Activated T-cell treated with anti-CD3 and anti-CD28 coated beads, Interleukin-2, amount 50 U/mL, for 24 hours (primary cell): ENCODE measurements around the gene PIP4K2A.
A peak's percentile ranks its signal among the peaks of the same experiment; 100 is the strongest.
"Not testable (repeated sequence)": the region's sequence is repeated elsewhere in the genome, so short reads cannot be mapped to it uniquely, and the experiment has no call there.

ENCODE experiments used
- DNase-seq: peaks from one replicate; pipeline ENCODE4 v3.0.0-alpha.2; 2020
- H3K27ac Mint-ChIP-seq: 2 replicates; pipeline ENCODE4 v1.8.0; 2020; ENCODE audit warnings: mild to moderate bottlenecking, mixed read lengths
- H3K27me3 Mint-ChIP-seq: 2 replicates; pipeline ENCODE4 v1.8.0; 2020; ENCODE audit warnings: mixed read lengths
- H3K36me3 Mint-ChIP-seq: 2 replicates; pipeline ENCODE4 v1.8.0; 2020; ENCODE audit warnings: low read depth, mixed read lengths
- H3K4me1 Mint-ChIP-seq: 2 replicates; pipeline ENCODE4 v1.8.0; 2020; ENCODE audit warnings: low read depth, mixed read lengths
- H3K4me3 Mint-ChIP-seq: 2 replicates; pipeline ENCODE4 v1.8.0; 2020; ENCODE audit warnings: mild to moderate bottlenecking, moderate library complexity, mixed read lengths
- H3K9me3 Mint-ChIP-seq: 2 replicates; pipeline ENCODE4 v1.8.0; 2020; ENCODE audit warnings: mixed read lengths

Gene PIP4K2A

DNA sequence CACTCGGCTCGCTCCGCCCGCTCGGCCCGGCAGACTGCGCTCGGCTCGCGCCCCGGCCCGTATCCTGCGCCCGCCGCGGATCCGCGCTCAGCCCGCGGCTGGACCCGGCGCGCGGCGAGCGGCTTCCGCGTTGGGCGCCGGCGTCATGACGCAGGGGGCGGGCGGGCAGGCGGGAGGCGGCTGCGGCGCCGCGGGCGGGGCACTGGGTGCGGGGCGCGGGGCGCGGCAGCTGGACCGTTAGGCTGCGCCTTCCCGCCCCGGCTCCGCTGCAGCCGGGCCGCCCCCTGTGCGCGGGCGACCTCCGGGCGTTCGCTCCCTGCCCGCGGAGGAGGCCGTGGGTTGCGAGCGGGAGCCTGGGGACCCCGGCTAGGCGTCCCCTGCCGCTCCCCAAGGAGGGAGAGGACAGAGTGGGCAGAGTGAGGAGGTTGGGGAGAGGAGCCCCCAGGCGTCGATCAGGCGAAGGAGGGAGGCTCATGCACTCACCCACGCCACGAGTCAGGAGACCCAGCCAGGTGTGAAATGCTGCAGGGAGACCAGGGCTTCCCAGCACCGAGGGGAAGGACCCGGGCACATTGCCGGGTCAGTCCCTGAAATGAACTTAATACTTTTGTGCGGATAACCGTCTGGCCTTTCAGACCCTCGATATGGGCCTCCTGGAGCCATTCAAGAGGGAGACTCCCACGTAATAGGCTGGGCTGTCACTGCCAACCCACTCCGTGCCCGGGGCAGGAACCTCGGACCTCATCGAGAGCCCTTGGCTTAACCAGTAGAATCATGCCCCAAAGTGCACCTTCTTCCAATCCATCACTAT is at the start of gene PIP4K2A:
Gene PIP4K2A (minus strand): TSS at position 100 of the 811 bp plus-strand sequence. CDS start 252 bp downstream, outside the sequence.
- Mint-ChIP-seq H3K4me3 (peak within 1 kb of the TSS; percentile 88), H3K27me3 (no peaks in the 10 kb centered on the region), H3K4me1 (peaks cover 31% of the 10 kb centered on the region), H3K27ac (peak within 1 kb of the TSS; percentile 94), H3K9me3 (no peaks in the 10 kb centered on the region), H3K36me3 (peaks cover 17% of the 10 kb centered on the region)
- peak; percentile 85 for DNase-seq

DNA sequence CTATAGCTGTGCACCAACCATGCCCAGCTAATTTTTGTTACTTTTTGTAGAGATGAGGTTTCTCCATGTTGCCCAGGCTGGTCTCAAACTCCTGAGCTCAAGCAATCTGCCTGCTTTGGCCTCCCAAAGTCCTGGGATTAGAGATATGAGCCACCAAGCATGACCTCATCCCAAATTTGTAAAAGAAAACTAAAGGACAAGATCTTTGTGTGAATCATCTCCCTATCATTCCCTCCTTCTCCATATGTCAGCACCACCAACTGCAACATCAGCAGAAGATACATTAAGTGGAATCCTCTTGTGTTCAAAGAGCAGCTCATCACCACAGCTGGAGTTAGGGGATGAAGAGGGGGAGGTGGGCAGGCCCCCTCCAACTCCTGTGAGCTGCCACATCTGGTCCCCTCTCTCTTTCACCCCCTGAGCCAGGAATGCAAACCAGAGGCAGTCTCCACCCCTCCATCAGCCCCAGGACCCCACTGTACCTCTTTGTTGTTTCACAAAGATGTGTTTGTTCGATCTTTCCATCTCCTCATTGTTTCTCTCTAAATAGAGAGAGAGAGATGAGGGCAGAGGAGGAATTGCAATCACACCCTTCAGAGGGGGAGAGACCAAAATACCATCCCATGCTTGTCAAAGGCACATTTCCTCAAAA is 47.3 kb upstream of the PIP4K2A start:
- Mint-ChIP-seq H3K36me3 (no peaks in the 10 kb centered on the region), H3K27me3 (no peaks in the 10 kb centered on the region), H3K4me3 (no peak overlapping the region), H3K27ac (no peak overlapping the region), H3K4me1 (no peaks in the 10 kb centered on the region), H3K9me3 (no peaks in the 10 kb centered on the region)
- DNase-seq = no peak

DNA sequence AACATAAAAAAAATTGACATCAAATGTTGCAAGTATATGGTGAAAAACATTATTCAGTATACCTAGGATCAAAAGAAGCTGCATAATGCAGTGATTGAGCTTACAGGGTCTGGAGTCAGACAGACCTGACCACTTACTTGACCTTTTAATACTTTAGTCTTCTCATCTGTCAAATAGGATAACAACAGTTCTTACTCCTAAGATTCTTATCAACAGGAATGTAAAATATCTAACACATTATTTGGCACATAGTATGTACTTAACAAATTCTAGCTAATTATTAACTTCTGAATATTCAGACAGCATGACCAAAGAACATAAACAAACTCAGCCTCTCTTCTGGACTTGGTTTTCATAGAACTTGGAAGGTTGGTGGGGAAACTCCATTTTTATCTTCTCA is 45.6 kb upstream of the PIP4K2A start:
- no peak for DNase-seq
- no peaks in the 10 kb centered on the region for H3K36me3 Mint-ChIP-seq
- no peaks in the 10 kb centered on the region for H3K27me3 Mint-ChIP-seq
- H3K9me3 Mint-ChIP-seq = no peaks in the 10 kb centered on the region
- H3K27ac Mint-ChIP-seq = no peak overlapping the region
- peaks cover 1% of the 10 kb centered on the region for H3K4me1 Mint-ChIP-seq
- no peak overlapping the region for H3K4me3 Mint-ChIP-seq

DNA sequence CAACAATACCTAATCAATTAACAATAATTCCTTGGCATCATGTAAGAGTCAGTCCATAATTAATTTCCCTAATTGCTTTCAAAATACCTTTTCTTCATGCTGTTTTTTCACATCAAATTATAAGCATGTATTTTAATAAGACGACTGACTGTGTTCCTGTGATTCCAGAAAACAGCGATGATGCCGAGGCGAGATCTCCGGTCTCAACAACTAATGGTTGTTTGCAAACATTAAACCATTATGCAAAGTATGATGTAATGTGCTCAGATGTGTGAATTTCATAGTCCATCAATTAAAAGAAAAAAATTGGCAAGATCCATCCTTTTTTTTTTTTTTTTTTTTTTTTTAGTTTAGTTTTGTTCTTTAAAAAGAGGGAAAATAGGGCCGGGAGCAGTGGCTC is 44.5 kb upstream of the PIP4K2A start:
- Mint-ChIP-seq H3K36me3 (no peaks in the 10 kb centered on the region), H3K9me3 (no peaks in the 10 kb centered on the region), H3K27me3 (no peaks in the 10 kb centered on the region), H3K4me3 (no peak overlapping the region), H3K27ac (no peak overlapping the region), H3K4me1 (peaks cover 2% of the 10 kb centered on the region)
- no peak for DNase-seq

DNA sequence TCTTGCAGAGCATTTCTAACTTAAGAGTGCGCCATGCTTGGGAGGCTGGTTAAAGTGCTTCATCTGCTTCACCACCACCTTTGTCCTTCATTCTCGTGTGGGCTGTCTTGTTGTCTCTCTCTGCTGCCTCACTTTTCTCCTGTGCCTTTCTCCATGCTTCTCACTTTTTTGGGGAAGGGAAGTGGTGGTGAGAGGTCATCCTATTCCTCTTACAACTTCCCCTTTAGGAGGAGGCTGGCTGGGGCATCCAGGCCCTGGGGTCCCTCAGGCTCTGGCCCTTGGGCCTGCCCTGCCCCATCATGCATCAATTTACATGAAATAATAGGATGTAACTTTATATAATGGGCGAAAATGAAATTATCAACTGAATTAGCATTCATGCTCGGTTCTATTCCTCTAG is 39.9 kb upstream of the PIP4K2A start:
- Mint-ChIP-seq H3K4me3 (no peak overlapping the region), H3K9me3 (no peaks in the 10 kb centered on the region), H3K36me3 (no peaks in the 10 kb centered on the region), H3K4me1 (peaks cover 10% of the 10 kb centered on the region), H3K27ac (no peak overlapping the region), H3K27me3 (no peaks in the 10 kb centered on the region)
- no peak for DNase-seq

DNA sequence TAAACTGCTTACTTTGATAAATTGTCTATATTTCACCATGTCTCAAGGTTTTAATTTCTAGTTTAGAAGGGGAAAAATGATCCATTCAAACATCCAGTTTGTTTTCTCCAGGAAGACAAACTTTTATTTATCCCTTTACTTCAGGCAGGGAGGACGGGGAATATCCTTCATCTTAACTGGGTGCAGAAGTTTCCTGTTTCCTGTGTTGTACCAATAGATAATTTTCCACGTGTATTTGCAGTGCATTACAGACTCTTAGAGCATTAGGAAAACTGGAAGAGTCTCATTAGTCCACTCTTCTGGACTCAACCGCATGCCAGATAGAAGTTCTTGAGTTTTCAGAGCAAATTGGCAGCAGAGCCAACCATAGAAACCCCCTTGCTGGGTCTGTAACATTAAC is 39.4 kb upstream of the PIP4K2A start:
- Mint-ChIP-seq H3K27me3 (no peaks in the 10 kb centered on the region), H3K4me1 (peaks cover 10% of the 10 kb centered on the region)

DNA sequence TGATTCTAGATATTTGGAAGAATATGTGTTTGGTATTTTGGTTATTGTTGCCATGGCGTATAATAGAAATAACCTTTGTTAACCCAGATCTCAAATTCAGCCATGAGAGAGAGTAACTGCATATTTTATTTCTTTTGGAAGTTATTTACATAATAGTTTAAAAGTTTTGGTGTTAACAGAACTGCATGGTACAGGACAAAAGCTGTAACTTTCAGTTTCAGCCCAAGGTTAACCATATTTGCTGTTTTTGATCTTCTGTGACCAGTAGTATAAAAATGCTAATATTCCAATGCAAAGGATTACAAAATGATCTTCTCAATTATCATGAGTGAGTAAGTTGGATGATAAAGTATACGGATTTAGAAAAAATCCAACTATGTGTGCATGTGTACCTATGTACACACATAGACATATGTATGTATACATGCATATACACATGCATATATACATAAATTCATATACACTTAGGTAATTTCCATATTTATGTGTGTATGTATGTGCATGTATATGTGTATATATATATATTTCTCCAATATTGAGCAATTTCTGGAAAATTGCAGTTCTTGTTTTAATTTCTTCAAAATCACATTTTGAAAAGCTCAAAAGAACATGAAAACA is 38.0 kb upstream of the PIP4K2A start:
- Mint-ChIP-seq H3K27me3 (no peaks in the 10 kb centered on the region), H3K36me3 (no peaks in the 10 kb centered on the region), H3K9me3 (no peaks in the 10 kb centered on the region), H3K27ac (no peak overlapping the region), H3K4me3 (no peak overlapping the region), H3K4me1 (peaks cover 10% of the 10 kb centered on the region)
- DNase-seq = no peak

More for the DNA sequence above, 39.4 kb upstream of the PIP4K2A start:
- DNase-seq = no peak
- Mint-ChIP-seq H3K36me3 (no peaks in the 10 kb centered on the region), H3K27ac (no peak overlapping the region), H3K9me3 (no peaks in the 10 kb centered on the region), H3K4me3 (no peak overlapping the region)

DNA sequence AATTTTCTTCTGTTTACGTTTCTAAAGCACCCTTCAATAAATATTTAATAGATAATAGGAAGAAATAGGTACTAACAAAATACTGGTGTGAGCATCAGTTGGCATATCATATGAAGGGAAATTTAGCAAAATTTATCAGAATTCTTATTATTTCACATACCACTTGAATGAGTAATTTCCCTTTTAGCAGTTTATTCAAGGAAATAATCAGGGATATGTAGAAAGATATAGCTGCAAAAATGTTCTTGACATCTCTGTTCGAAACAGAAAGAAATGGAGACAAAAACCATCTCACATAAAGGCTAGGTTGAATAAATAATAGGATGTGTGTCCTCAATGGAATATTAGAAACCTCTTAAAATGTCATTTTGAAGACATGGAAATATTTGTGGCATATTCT is 35.8 kb upstream of the PIP4K2A start:
- Mint-ChIP-seq H3K27me3 (no peaks in the 10 kb centered on the region), H3K36me3 (no peaks in the 10 kb centered on the region), H3K9me3 (no peaks in the 10 kb centered on the region), H3K27ac (no peak overlapping the region), H3K4me3 (no peak overlapping the region), H3K4me1 (peaks cover 9% of the 10 kb centered on the region)
- no peak for DNase-seq

DNA sequence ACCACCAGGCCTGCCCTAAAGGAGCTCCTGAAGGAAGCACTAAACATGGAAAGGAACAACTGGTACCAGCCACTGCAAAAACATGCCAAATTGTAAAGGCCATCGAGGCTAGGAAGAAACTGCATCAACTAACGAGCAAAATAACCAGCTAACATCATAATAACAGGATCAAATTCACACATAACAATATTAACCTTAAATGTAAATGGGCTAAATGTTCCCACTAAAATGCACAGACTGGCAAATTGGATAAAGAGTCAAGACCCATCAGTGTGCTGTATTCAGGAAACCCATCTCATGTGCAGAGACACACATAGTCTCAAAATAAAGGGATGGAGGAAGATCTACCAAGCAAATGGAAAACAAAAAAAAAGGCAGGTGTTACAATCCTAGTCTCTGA is 30.5 kb upstream of the PIP4K2A start:
- DNase-seq, H3K4me1 Mint-ChIP-seq, H3K4me3 Mint-ChIP-seq, H3K9me3 Mint-ChIP-seq, H3K27me3 Mint-ChIP-seq, H3K27ac Mint-ChIP-seq, H3K36me3 Mint-ChIP-seq: not testable (repeated sequence)

DNA sequence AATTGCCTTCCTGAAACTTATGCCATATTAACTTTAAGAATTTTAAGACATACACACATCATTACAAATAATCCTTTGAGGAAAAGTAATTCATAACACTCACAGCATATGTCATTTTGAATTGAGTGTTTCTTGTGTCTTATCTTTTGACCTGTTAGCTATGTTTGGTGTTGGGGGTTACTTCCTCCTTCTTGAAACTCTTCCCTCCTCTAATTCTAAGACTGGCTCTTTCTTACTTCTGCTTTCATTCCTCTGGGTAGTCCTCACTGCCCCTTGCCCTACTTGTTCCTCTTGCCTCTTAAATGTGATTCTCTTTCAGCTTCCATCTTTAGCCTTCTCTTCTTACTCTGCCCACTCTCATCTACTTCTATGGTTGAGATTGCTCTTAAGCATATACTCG is 28.3 kb upstream of the PIP4K2A start:
- H3K36me3 Mint-ChIP-seq = no peaks in the 10 kb centered on the region
- H3K4me3 Mint-ChIP-seq = no peak overlapping the region
- no peaks in the 10 kb centered on the region for H3K4me1 Mint-ChIP-seq

DNA sequence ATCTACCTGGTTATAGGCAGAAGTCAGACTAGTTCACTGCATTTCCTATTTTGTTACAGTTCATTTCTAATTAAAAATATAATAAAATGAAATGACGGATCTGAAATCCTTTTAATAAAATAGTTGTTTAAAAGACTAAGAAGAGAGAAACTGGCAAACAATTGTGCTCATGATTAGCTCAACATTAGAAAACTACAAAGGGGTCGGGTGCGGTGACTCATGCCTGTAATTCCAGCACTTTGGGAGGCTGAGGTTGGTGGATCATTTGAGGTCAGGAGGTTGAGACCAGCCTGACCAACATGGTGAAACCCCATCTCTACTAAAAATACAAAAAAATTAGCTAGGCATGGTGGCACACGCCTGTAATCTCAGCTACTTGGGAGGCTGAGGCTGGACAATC is 27.3 kb upstream of the PIP4K2A start:
- H3K27ac Mint-ChIP-seq, H3K27me3 Mint-ChIP-seq, H3K4me1 Mint-ChIP-seq, DNase-seq, H3K36me3 Mint-ChIP-seq, H3K9me3 Mint-ChIP-seq, H3K4me3 Mint-ChIP-seq: not testable (repeated sequence)

More for the DNA sequence above, 28.3 kb upstream of the PIP4K2A start:
- Mint-ChIP-seq H3K27ac (no peak overlapping the region), H3K9me3 (no peaks in the 10 kb centered on the region), H3K27me3 (no peaks in the 10 kb centered on the region)
- DNase-seq = no peak

DNA sequence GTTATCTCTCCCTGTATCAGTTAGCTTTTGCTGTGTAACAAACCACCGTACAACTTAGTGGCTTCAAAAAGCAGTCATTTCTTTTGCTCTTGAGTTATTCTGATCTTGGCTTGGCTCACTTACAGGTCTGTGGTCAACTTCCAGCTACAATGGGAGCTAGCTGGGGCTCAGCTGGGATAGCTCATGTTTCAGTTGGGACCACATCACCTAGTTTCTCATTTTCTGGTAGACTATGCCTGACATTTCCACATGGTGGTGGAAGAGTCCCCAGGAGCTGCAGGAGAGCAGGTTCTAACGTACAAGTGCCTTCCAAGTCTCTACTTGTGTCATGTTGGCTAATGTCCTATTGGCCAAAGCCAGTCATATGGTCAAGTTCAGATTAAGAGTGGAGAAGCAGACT is 25.8 kb upstream of the PIP4K2A start:
- H3K36me3 Mint-ChIP-seq = no peaks in the 10 kb centered on the region
- H3K4me1 Mint-ChIP-seq = no peaks in the 10 kb centered on the region
- DNase-seq = no peak
- H3K27me3 Mint-ChIP-seq = no peaks in the 10 kb centered on the region
- no peak overlapping the region for H3K27ac Mint-ChIP-seq
- H3K4me3 Mint-ChIP-seq = no peak overlapping the region
- no peaks in the 10 kb centered on the region for H3K9me3 Mint-ChIP-seq

DNA sequence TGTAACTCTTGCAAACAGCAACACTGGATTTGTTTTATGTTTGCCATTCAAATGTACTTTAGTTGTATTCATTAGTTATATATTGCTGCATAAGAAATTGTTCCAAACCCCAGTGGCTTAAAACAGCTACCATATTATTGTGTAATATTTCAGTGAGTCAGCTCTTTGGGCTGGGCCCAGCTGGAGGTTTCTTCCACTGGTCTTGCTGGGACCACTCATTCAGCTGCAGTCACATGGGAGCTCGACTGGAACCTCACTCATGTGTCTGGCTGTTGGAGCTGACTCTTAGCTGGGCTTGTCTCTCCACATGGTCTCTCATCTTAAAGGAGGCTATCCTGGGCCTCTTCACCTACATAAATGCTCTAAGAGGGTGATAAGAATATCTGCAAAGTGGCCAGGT is 23.2 kb upstream of the PIP4K2A start:
- Mint-ChIP-seq H3K4me3 (no peak overlapping the region), H3K27ac (no peak overlapping the region), H3K4me1 (no peaks in the 10 kb centered on the region), H3K36me3 (no peaks in the 10 kb centered on the region), H3K9me3 (no peaks in the 10 kb centered on the region), H3K27me3 (no peaks in the 10 kb centered on the region)
- DNase-seq = no peak

DNA sequence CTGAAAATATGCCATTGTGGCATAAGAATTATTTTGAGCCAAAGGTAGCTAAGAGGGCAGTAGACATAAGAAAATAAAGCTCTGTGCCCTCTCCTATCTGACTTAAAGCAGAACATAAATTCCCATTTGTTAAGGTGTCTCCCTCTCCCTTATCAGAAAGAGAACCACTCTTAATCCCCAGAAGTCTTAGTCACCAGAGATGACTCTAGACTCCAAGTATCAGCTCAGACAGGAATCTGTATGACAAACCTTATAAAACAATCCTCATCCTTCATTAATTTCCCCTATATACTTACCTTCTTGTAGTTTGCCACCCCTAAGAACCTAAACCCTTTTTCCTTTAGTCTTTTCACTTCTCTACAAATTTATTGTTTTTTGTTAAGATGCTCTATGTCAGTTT is 21.8 kb upstream of the PIP4K2A start:
- Mint-ChIP-seq H3K9me3 (no peaks in the 10 kb centered on the region), H3K36me3 (no peaks in the 10 kb centered on the region), H3K4me1 (no peaks in the 10 kb centered on the region), H3K4me3 (no peak overlapping the region), H3K27ac (no peak overlapping the region), H3K27me3 (no peaks in the 10 kb centered on the region)
- no peak for DNase-seq

DNA sequence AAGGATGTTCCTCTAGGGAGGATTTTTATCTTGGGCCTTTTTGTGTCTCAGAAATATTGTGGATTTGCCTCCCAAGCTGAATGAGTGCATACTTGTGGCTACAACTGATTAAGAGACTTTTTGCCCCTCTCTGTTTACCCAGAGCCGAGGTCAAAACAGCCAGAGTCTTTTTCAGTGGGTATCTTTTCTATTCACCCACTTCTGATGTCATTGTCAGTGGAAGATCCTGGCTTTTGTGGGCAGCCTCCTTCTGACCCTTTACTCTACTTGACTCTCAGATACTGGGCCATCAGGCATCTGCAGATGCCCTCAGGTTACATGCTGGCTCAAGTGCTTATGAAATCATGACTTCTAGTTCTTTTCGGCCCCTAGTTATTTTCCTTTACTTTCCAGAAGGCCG is 19.6 kb upstream of the PIP4K2A start:
- Mint-ChIP-seq H3K9me3 (no peaks in the 10 kb centered on the region), H3K27me3 (no peaks in the 10 kb centered on the region), H3K4me3 (no peak overlapping the region), H3K27ac (no peak overlapping the region), H3K4me1 (no peaks in the 10 kb centered on the region), H3K36me3 (no peaks in the 10 kb centered on the region)
- DNase-seq = no peak
